Measurements from ENCODE around the gene C16orf92.
"Not testable (repeated sequence)": the region's sequence is repeated elsewhere in the genome, so short reads cannot be mapped to it uniquely, and the experiment has no call there.

C16orf92 gene

DNA sequence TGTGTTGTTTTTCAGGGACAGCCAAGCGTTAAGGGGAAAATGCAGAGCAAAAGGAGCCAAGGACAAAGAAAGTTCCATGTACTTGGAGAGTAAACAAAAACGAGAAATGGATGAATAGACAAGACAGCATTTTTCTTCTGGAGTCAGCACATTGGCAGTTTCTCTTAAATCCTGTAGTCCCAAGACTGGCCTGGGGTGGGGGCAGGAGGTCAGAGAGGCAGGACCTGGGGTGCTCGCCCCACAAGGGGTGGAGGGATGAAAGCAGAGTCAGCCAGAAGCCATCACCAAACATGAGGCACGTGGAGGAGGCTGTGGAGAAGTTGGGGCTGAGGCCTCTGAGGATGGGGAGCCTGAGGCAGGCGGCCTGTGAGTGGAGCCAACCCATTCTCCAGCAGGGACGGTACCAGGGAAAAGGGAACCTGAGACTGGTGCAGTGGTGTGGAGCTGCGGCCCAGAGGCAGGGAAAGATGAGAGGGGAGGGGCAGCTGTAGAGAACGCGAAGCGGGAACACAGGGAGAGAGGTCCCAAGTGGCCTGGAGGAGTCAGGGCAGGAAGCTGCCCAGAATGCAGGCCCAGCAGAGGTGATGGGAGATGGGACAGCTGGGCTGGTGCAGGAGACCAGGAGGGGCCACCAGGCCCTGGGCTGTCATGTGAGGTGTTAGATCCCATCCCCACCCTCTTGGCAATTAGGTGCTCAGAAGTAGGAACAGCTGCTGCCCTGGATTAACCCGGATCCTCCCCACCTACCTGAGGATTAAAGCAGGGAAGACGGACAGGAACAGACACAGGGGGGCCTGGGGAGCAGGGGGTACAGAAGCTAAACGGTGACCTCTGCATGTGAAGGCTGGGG is 4.8 kb downstream of the C16orf92 start:
- no peak for DNase-seq (ENCODE audit: low read depth, low spot score)

DNA sequence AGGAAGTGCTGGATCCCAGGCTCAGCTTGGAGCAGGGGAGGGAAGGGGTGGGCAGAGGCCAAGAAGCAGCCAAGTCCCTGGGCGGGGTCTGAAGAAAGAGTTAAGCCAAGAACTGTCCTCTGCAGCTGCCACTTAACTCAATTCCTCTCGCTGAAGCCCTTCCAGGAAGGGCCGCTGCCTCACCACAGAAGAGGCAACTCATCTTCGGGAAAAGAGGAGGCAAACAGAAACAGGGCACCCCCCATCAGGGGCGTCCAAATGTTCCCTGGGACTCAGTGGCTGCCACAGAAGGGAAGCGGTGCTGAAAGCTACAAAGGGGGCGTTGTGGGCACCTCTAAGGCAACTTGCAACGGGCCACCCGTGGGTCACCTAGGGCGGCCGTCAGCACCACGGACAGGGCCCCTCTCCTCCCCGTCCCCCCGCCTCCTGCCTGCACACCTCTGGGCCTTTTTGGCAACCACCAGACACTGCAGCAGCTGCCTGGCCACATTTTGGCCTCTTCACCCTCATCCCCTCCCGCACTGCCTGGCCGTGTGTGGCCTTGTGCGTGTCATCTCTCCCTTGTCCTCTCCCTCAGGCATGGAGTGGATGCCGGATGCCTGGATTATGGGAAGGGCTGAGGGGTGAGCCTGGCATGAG is 5.6 kb downstream of the C16orf92 start:
- peak; percentile 81 for DNase-seq (ENCODE audit: low read depth, low spot score)

DNA sequence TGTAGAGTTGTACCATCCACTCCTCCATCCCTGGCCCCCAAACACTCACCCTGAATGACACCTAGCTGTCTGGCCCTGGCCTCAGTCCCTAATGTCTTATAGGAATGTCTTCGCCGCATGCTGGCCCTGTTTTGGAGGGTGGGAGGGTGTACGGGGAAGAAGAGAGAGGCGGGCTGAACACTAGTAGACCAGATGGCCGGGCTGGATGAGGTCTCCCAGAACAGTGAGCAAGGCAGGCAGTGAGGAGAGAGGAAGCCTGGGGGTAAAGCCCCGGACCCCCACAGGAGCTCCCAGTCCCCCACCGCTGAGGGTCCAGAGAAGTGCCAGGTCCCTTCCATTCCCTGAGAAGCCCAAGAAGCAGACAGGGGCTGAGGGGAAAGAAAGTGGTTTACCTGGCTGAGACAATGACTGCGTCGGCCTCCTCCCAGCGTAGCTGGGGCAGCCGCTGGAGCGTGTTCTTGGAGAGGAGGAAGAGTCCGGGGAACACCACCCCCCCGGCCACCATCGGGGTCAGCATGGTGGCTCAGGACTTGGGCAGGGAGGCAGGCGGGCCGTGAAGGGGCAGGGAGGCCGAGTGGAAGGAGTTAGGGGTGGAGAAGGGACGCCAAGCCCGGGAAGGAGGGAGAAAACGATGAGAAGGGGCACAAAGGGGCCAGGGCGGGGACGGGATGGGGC is 7.2 kb downstream of the C16orf92 start:
- DNase-seq (ENCODE audit: low read depth, low spot score): no peak

DNA sequence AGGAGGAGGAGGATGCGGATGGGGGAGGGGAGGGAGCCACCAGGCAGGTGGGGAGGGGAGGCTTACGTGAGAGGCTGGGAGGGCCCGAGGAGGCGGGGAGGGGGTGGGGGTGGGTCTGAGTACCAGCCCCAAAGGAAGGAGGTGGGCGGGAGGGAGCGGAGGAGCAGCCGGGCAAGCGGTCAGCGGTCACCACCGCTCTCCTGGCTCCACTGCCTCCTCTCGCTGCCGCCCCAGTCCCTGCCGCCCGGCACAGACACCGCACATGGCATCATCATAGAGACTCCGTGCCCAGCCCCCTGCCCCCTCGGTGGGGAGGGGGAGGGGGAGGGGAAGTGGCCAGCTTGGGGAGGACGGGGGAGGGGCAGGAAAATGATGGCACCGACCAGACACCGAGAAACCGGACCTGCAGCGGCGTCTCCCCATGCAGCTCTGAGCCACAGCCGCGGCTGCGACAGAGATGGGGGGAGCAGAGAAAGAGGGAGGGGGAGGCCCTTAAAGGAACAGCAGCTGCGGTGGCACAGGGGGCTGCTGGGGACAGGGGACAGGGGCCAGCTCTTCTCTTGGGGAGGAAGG is 7.9 kb downstream of the C16orf92 start, which contains the start of gene TLCD3B:
TLCD3B (minus strand) TSS at position 431 of the 573 bp plus-strand sequence. CDS start 744 bp downstream, outside the sequence.
- no peak for DNase-seq (ENCODE audit: low read depth, low spot score)

DNA sequence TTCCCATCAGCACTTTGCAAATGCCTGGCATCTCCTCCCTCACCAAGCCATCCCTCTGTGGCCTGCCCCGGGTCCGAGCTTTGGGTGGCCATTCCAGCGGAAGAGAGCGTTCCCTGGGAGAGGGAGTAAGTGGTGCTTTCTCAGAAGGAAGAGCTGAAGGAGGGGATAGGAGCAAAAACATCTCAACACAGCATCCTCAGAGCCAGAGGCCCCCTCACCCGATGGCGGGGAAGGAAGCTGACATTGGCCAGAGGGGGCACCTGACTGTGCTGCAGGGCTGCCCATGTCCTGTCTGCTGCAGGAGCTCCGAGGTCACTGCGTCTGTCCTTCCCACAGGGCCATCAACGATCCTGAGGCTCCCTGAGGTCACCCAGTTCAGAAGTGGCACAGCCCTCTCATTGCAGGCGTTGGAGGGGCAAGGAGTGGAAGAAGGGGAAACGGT is 8.5 kb downstream of the C16orf92 start:
- no peak for DNase-seq (ENCODE audit: low read depth, low spot score)

DNA sequence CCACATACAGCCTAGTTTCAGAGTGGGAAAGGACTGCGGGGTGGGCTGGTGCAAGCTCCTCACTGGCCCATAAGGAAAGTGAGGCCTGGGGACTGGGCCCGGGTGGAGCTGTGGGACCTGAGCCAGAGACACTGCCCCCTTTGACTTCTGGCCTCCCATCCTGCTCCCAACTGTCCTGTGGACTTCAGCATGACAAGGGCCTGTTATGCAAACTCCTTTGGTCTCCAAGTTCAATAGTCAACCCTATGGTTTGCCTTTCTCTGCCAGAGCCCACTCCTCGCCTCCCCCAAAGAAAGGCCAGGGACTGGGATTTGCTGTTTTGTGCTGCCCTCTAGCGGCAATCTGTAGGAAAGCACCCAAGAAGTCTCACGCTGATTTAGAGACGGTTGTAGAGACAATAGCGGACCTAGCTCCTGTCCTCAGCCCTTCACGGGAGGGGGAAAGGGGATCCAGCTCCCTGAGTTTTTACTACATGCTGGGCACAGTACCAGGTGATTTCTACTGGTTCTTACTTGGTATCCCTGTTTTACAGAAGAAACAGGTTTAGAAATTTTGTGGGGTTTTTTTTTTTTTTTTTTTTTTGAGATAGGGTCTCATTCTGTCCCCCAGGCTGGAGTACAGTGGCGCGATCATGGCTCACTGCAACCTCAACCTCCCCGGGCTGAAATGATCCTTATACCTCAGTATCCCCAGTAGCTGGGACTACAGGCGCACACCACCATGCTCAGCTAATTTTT is 9.3 kb downstream of the C16orf92 start:
- peak; percentile 90 for DNase-seq (ENCODE audit: low read depth, low spot score)

DNA sequence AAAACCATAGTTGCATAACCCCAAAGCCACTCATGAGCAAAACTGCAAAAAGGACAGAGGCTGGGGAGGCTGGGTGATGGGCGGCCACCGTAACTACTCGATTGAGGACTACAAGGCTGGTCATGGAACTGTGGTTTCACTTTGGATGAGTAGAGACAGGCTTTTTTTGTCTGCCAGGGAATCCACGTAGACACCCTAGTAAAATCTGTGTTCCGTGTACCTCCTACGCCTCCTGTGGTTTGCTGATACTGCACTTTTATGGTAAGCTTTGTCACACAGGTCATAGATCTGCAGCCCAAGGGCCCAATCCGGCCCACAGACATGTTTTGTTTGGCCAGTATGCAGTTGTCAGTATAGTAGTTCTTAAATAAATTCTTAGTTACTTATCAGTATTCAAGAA is 10.3 kb downstream of the C16orf92 start:
- no peak for DNase-seq (ENCODE audit: low read depth, low spot score)

DNA sequence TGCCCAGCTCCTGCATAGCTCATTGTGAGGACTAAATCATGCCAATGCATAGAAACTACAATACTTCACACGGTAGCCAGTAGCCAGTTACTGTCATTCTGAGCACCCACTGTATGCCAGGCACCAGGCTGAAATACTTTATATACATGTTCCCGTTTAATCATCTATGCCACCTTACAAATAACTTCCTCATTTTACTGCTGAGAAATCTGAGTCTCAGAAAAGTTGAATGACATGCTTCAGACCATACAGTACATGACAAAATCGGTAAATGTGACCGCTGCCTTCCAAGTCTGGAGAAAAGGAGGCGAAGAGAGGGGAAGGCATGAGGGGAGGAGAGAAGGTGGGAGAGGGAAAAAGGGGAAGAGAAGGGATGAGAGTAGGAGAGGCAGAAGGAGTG is 17.2 kb downstream of the C16orf92 start:
- DNase-seq (ENCODE audit: low read depth, low spot score): no peak

DNA sequence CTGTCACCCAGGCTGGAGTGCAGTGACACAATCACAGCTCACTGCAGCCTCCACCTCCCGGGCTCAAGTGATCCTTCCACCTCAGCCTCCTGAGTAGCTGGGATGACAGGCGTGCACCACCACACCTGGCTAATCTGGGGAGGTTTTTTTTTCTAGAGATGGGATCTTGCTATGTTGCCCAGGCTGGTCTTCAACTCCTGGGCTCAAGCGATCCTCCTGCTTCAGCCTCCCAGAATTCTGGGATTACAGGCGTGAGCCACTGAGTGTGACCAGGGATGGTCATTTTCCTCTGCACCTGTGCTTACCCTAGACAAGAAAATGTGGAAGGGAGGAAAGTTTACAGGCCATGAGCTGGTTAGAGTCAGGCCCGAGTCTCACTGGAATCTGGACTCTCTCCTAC is 17.7 kb downstream of the C16orf92 start:
- DNase-seq (ENCODE audit: low read depth, low spot score): not testable (repeated sequence)

DNA sequence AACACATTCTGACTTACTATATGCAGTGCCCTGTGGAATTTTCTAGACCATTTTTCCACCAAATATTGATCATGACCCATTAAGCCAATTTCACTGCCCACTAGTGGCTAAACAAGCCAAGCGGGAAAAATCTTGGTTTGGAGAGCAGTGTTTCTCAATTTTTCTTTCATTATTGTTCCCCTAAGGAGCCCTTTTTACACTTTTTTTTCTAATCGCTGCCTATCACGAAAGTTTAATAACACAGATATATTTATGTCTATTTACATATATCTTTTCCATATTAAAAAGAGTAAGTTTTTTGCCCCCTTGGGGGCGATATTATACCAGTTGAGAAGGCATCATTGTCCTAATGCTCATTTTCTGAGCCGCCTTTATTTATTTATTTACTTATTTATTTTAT is 18.8 kb downstream of the C16orf92 start:
- no peak for DNase-seq (ENCODE audit: low read depth, low spot score)

DNA sequence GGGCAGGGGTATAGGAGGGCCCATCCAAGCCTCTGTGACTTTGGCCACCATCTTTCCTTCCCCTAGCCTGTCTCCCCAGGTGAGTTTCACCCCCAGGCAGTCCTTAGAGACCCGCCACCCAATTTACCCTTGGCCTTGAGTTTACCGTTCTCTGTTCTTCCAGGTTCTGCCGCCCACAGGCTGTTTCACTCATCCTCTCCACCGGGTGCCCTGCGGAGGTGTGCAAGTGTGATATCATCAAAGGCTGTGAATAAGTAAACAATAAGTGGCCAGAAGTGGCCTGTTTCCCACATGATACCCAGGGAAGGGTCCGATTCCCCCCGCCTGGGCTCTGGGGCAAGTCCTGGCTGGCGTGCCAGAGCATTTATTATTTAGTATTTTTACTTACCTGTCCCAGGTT is 23.2 kb downstream of the C16orf92 start:
- no peak for DNase-seq (ENCODE audit: low read depth, low spot score)

DNA sequence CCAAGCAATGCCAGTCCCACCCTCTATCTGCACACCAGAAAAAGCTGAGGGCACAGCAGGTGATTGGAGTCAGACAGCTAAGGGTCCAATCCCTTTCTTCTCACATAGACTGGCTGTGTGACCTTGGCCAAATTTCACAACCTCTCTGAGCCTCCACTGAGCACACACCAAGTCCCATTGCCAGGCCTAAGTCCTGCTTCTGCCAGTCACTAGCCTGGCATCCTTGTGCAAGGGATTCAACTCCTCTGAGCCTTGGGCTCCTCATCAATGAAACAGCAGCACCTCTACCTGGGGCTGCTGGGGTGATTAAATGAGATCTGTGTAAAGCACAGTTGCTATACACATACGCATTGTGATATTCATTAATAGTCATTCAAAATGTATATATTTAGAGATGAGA is 23.6 kb downstream of the C16orf92 start:
- no peak for DNase-seq (ENCODE audit: low read depth, low spot score)

DNA sequence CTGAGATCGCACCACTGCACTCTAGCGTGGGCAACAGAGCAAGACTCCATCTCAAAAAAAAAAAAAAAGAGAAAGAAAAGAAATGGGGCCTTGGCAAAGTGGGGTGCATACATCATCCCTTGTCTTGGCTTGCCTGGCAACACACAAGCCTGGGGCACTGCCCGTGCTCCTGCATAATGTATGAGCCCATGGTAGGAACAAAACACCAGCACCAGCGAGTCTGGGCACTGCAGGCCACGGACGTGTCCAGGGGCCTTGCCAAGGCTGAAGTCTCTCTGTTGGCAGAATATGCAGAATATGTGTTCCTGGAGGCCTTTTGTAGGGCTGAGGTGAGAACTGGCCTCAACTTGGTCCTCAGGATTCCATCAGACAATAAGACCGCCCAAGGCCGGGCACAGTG is 26.9 kb downstream of the C16orf92 start:
- DNase-seq (ENCODE audit: low read depth, low spot score): no peak

DNA sequence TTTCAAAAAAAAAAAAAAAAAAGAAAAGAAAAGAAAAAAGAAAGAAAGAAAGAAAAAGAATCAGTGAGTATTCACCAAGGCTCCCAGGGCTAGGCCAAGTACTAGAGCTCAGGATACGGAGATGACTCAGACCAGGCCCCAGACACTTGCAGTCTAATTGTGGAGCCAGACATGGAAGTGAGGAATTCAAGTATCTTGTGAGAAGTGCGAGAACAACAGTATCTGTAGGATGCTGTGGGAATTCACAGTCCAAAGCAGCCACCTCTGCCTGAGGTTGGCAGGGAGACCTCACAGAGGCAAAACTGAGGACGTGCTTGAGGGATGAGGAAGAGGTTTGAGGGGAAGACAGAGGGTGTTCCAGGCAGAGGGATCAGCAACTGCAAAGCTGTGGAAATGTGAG is 28.5 kb downstream of the C16orf92 start:
- peak; percentile 55 for DNase-seq (ENCODE audit: low read depth, low spot score)

DNA sequence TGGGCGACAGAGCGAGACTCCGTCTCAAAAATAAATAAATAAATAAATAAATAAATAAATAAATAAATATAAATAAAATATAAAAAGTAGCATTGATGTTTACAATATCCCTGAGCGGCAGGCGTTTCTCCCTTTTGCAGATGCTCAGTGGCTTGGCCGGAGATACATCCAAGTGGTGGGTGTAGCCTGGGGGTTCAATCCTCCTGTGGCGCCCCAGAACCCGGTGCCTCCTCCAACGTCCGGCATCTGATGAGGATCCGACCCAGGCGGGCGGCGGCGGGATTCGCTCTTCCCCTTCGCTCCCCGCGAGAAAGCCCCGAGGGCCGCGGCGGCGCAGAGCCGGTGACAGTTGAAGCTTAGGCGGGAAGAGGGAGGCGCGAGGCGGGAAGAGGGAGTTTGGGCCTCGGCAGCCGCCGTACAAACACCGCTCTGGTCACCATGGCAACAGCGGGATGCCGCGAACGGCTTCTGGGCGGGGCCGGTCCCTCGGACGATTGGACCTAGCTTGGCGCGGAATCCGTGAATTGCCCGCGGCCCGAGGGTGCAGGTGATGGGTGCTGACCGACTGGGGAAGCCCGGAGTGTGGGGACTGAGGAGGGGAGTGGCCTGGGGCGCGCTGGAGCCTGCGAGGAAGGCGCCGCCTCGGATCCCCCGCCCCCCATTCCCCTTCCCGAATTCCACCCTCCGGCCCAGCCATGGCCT is 29.8 kb downstream of the C16orf92 start:
- peak; percentile 96 for DNase-seq (ENCODE audit: low read depth, low spot score)

DNA sequence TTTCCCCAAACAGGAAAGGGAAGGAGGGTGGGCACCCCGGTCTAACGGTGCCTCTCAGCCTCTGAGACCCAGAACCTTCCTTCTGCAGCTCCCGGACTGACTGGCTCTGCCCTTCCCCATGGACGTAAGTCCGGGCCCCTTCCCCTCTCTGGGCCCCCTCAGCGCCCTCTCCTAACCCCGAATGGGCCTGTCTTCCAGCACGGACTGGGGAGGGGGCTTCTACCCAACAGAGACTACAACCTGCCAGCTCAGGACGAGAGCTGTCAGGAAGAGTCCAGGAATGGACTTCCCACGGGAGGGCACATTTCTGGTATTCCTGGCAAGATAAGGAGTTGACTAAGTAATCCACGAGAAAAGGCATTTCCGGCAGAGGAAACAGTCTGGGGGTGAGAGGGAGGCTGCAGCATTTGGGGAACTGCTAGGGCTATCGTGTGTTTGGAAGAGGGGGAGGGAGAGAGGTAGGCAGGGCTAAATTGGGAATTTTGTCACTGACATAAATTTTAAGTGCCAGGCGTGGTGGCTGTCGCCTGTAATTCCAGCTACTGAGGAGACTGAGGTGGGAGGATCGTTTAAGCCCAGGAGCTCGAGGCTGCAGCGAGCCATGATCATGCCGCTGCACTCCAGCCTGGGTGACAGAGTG is 30.5 kb downstream of the C16orf92 start:
- peak; percentile 61 for DNase-seq (ENCODE audit: low read depth, low spot score)

DNA sequence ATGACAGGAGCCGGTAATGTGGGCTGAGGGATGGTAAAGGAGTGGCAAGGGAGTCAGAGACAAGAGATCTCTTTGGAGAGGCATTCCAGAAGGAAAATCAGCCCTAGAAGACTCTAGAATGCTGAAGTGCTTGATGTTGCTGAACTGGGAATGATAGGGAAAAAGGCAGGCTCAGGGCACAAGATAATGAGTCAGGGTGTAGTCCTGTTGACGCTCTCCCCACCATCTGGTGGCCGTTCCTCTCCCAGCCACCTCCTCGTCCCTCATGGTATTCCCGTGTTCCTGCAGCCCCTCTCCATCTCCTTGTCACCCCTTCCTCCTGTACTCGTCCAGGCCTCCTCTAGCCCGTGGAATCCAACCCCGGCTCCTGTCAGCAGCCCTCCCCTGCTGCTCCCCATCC is 31.5 kb downstream of the C16orf92 start:
- no peak for DNase-seq (ENCODE audit: low read depth, low spot score)

DNA sequence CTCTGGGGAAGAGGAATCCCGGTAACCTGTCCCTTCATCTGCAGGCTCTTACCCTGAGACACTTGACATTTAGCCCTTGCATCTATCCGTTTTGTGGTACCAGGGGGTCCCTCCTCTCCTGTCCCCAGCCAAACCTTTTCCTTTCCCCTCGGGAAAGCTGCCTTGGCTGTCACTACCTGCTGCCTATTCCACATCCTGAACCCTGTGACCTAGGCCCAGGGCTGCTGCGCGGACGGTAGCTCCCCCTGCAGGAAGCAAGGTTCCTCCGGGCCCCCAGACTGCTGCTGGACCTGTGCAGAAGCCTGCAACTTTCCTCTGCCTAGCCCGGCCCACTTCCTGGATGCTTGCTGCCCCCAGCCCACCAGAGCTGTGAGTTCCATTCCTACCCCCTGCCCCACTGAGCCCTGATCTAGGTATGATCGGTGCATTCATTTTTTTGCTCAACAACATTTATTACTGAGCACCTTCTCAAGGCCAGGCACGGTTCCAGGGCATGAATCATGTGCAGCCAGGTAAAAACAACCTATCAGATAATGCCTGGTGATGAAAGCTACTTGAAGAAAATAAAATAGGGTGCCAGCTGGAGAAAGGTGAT is 32.1 kb downstream of the C16orf92 start:
- DNase-seq (ENCODE audit: low read depth, low spot score): peak; percentile 85

DNA sequence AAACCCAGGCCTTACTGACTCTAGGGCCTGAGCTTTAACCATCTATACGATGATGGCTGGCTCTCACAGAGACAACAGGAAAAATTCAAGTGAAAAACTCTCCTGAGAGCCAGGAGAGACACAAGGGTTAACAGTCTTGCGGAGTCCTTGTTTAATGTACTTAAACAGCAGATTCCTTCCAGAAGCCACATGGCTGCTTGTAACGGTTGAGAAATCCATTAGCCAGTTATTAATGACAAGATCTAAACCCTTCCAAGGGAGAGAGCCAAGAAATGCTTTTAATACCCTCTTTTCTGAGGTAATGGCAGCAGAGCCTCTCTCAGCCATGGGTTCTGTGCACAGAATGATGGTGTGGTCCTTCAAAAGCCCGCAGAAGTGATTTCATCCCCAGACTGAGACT is 37.3 kb downstream of the C16orf92 start:
- DNase-seq (ENCODE audit: low read depth, low spot score): no peak
